ENCODE measurements around the gene RGMA.

- no peak for TF ChIP-seq POLR2A (IDR thresholded peaks at IDR 0.05; ENCODE audit: extremely low read depth, insufficient read length)
- TF ChIP-seq CTCF (IDR thresholded peaks at IDR 0.05; ENCODE audit: low read depth, low read length), result no peak
- TF ChIP-seq MYC (IDR thresholded peaks at IDR 0.05; ENCODE audit: low read depth, low read length), result no peak
- TF ChIP-seq MAX (IDR thresholded peaks at IDR 0.05; ENCODE audit: low read depth, low read length), result no peak
Observed at GRCh38 chr15:93028111-93028631, 60.8 kb downstream of the RGMA start.
